HFFc6 (cell line): ENCODE results near the gene SIK2. TPM values are rescaled to one million over a fixed set of nuclear protein-coding genes. Genes with fewer than 3 reads are reported as not detected.

Source experiments
- DNase-seq: peaks from one replicate; pipeline ENCODE4 v3.0.0-alpha.2; 2018
- H3K27ac Mint-ChIP-seq: 2 replicates; pipeline ENCODE4 v1.8.0; 2020; ENCODE audit warnings: mild to moderate bottlenecking, mixed read lengths
- H3K27me3 Mint-ChIP-seq: 2 replicates; pipeline ENCODE4 v1.8.0; 2021; ENCODE audit warnings: mild to moderate bottlenecking, moderate library complexity, mixed read lengths; ENCODE audit not compliant: insufficient read depth
- H3K36me3 Mint-ChIP-seq: 2 replicates; pipeline ENCODE4 v1.8.0; 2021; ENCODE audit warnings: low read depth, mixed read lengths
- H3K4me1 Mint-ChIP-seq: 2 replicates; pipeline ENCODE4 v1.8.0; 2020; ENCODE audit warnings: low read depth, mixed read lengths
- H3K4me3 Mint-ChIP-seq: 2 replicates; pipeline ENCODE4 v1.8.0; 2020; ENCODE audit warnings: mild to moderate bottlenecking, moderate library complexity, mixed read lengths
- H3K9me3 Mint-ChIP-seq: 2 replicates; pipeline ENCODE4 v1.8.0; 2020; ENCODE audit warnings: mild to moderate bottlenecking, mixed read lengths
- CTCF ChIP-seq: fragments of 200-600 bp; sonication (generic); IDR thresholded peaks from 2 replicates; pipeline ENCODE4 v1.5.0; 2021; ENCODE audit warnings: antibody characterized with exemption, mild to moderate bottlenecking
- total RNA-seq, 6 experiments: library from RNA; stranded (reverse); fragmentation: NEBNext Ultra II Directional; extraction: Animal tissue kit (Norgen Biotek cat#: 25700); gene quantifications; 2 replicates in 1 of 6; 3 replicates in 5 of 6; pipeline ENCODE4 v1.2.3, GENCODE V29; 2021

Gene SIK2
- total RNA-seq, 6 experiments from 2014 or later: 15.4 to 25.5 (median 18.0) TPM

GRCh38 chr11:111737444-111738210, 135.4 kb downstream of the SIK2 start:
- H3K9me3 Mint-ChIP-seq: no peaks in the 10 kb centered on the region
- peaks cover 65% of the 10 kb centered on the region for H3K4me1 Mint-ChIP-seq
- no peak for DNase-seq
- peaks cover 8% of the 10 kb centered on the region; the same call in 1 of the 2 replicates for H3K36me3 Mint-ChIP-seq
- peaks cover 9% of the 10 kb centered on the region for H3K27me3 Mint-ChIP-seq
- TF ChIP-seq CTCF: no peak
- peak overlapping the region; percentile 49 for H3K4me3 Mint-ChIP-seq
- peak overlapping the region; percentile 100 for H3K27ac Mint-ChIP-seq

- TF ChIP-seq CTCF: no peak
- H3K4me1 Mint-ChIP-seq: peaks cover 59% of the 10 kb centered on the region
- H3K27ac Mint-ChIP-seq: 0 out of 2 replicates have a peak overlapping the region, but pooled peaks have one; percentile 5
- peaks cover 9% of the 10 kb centered on the region for H3K27me3 Mint-ChIP-seq
- no peak overlapping the region for H3K4me3 Mint-ChIP-seq
- H3K36me3 Mint-ChIP-seq: peaks cover 21% of the 10 kb centered on the region
- no peak for DNase-seq
- no peaks in the 10 kb centered on the region for H3K9me3 Mint-ChIP-seq
Observed at GRCh38 chr11:111739299-111739698, 137.1 kb downstream of the SIK2 start.

- DNase-seq: no peak
- Mint-ChIP-seq H3K27me3 (peaks cover 3% of the 10 kb centered on the region), H3K36me3 (peaks cover 42% of the 10 kb centered on the region), H3K27ac (peak overlapping the region; percentile 2; the same call in 1 of the 2 replicates), H3K4me1 (peaks cover 59% of the 10 kb centered on the region), H3K9me3 (no peaks in the 10 kb centered on the region), H3K4me3 (no peak overlapping the region)
- TF ChIP-seq CTCF: no peak
Observed at GRCh38 chr11:111741751-111742150, 139.5 kb downstream of the SIK2 start.

GRCh38 chr11:111743700-111744099, 141.5 kb downstream of the SIK2 start:
- TF ChIP-seq CTCF: no peak
- no peak overlapping the region for H3K4me3 Mint-ChIP-seq
- DNase-seq: no peak
- H3K9me3 Mint-ChIP-seq: no peaks in the 10 kb centered on the region
- H3K4me1 Mint-ChIP-seq: peaks cover 57% of the 10 kb centered on the region
- peaks cover 59% of the 10 kb centered on the region for H3K36me3 Mint-ChIP-seq
- peak overlapping the region; percentile 60 for H3K27ac Mint-ChIP-seq
- no peaks in the 10 kb centered on the region; the same call in none of the 2 replicates for H3K27me3 Mint-ChIP-seq

GRCh38 chr11:111745719-111746504, 143.7 kb downstream of the SIK2 start:
- DNase-seq: peak; percentile 50
- H3K4me1 Mint-ChIP-seq: peaks cover 51% of the 10 kb centered on the region
- H3K9me3 Mint-ChIP-seq: no peaks in the 10 kb centered on the region
- H3K27ac Mint-ChIP-seq: peak overlapping the region; percentile 88
- peak overlapping the region; percentile 72 for H3K4me3 Mint-ChIP-seq
- no peaks in the 10 kb centered on the region; the same call in 1 of the 2 replicates for H3K27me3 Mint-ChIP-seq
- H3K36me3 Mint-ChIP-seq: peaks cover 64% of the 10 kb centered on the region
- TF ChIP-seq CTCF: no peak
